IMR-90 (cell line): Measurements from ENCODE around the gene SUGCT. TPM values are rescaled to one million over a fixed set of nuclear protein-coding genes. Genes with fewer than 3 reads are reported as not detected.

Experiments
- ATAC-seq: fragments of 200-7000 bp; cut with Tn5 transposase; 2 replicates; pipeline ENCODE4 v1.9.1; 2020; ENCODE audit warnings: low read depth, mild to moderate bottlenecking, moderate library complexity
- BruUV-seq: library from RNA; stranded (reverse); fragments of 400-500 nt; replicated peaks from 2 replicates; lab custom pipeline; 2021; lab: Mats Ljungman, UMichigan
- CTCF ChIA-PET: fragments of 300-600 bp; formaldehyde crosslinking; extraction: SDS; loops from one replicate; lab custom pipeline; 2021; ENCODE audit warnings: antibody characterized with exemption; lab: Yijun Ruan, JAX
- POLR2A ChIA-PET: fragments of 300-600 bp; sonication (Branson Sonifier 250); formaldehyde crosslinking; loops from one replicate; lab custom pipeline; 2022; ENCODE audit warnings: antibody characterized with exemption; ENCODE audit not compliant: unreplicated experiment; lab: Charles Lee
- DNase-seq: peaks from one replicate; pipeline ENCODE4 v3.0.0; 2013
- H2AFZ ChIP-seq: replicated peaks from 2 replicates; pipeline ENCODE3; 2013; ENCODE audit warnings: low read length, mild to moderate bottlenecking; ENCODE audit not compliant: poor library complexity
- H2AK5ac ChIP-seq: 2 replicates; pipeline ENCODE4 v1.6.1; 2013; ENCODE audit warnings: low read depth, low read length, inconsistent platforms
- H2AK9ac ChIP-seq: replicated peaks from 2 replicates; pipeline ENCODE3; 2013; ENCODE audit warnings: mild to moderate bottlenecking, low read depth, low read length, moderate library complexity; ENCODE audit not compliant: poor library complexity
- H2BK120ac ChIP-seq: 2 replicates; pipeline ENCODE4 v1.6.1; 2013; ENCODE audit warnings: low read depth, low read length, inconsistent platforms
- H2BK15ac ChIP-seq: 3 replicates; pipeline ENCODE4 v1.6.1; 2013; ENCODE audit warnings: low read depth, low read length, inconsistent platforms
- H2BK20ac ChIP-seq: 2 replicates; pipeline ENCODE4 v1.6.1; 2013; ENCODE audit warnings: low read depth, mild to moderate bottlenecking, inconsistent platforms, low read length, moderate library complexity
- H2BK5ac ChIP-seq: 2 replicates; pipeline ENCODE4 v1.6.1; 2013; ENCODE audit warnings: mild to moderate bottlenecking, low read depth, low read length, inconsistent platforms; ENCODE audit not compliant: poor library complexity, severe bottlenecking
- H3K14ac ChIP-seq: replicated peaks from 2 replicates; pipeline ENCODE4 v1.6.1; 2013; ENCODE audit warnings: low read depth, low read length, inconsistent platforms
- H3K18ac ChIP-seq: 2 replicates; pipeline ENCODE4 v1.6.1; 2013; ENCODE audit warnings: low read depth, low read length, control low read depth
- H3K23ac ChIP-seq: 2 replicates; pipeline ENCODE4 v1.6.1; 2013; ENCODE audit warnings: low read depth, low read length, inconsistent platforms
- H3K27ac ChIP-seq: 2 replicates; pipeline ENCODE4 v1.5.1; 2013; ENCODE audit warnings: mild to moderate bottlenecking, control low read depth, low read length; ENCODE audit not compliant: insufficient read depth
- H3K27me3 ChIP-seq: 2 replicates; pipeline ENCODE4 v1.6.1; 2013; ENCODE audit warnings: low read length; ENCODE audit not compliant: control insufficient read depth, insufficient read depth
- H3K36me3 ChIP-seq: 2 replicates; pipeline ENCODE4 v1.6.1; 2013; ENCODE audit warnings: low read length, mixed read lengths; ENCODE audit not compliant: control insufficient read depth, insufficient read depth
- H3K4ac ChIP-seq: 2 replicates; pipeline ENCODE4 v1.6.1; 2013; ENCODE audit warnings: low read depth, low read length, inconsistent platforms
- H3K4me1 ChIP-seq: 2 replicates; pipeline ENCODE4 v1.6.1; 2013; ENCODE audit warnings: low read length, mixed read lengths; ENCODE audit not compliant: control insufficient read depth, insufficient read depth
- H3K4me2 ChIP-seq: 2 replicates; pipeline ENCODE4 v1.6.1; 2013; ENCODE audit warnings: low read depth, mild to moderate bottlenecking, control low read depth, low read length, moderate library complexity
- H3K4me3 ChIP-seq: 2 replicates; pipeline ENCODE4 v1.5.1; 2013; ENCODE audit warnings: low read depth, mild to moderate bottlenecking, control low read depth, low read length, moderate library complexity; ENCODE audit not compliant: insufficient read depth
- H3K56ac ChIP-seq: 2 replicates; pipeline ENCODE4 v1.6.1; 2013; ENCODE audit warnings: low read length, inconsistent platforms; ENCODE audit not compliant: insufficient read depth; ENCODE audit errors: extremely low read depth
- H3K79me1 ChIP-seq, 2 experiments: 2 replicates each; pipeline ENCODE4 v1.6.1; 2013; ENCODE audit warnings: low read length in 2 of 2, inconsistent platforms in 1 of 2, low read depth in 1 of 2
- H3K9ac ChIP-seq: 2 replicates; pipeline ENCODE4 v1.6.1; 2013; ENCODE audit warnings: low read depth, low read length, control low read depth
- H3K9me1 ChIP-seq: 2 replicates; pipeline ENCODE4 v1.6.1; 2013; ENCODE audit warnings: low read length, inconsistent platforms; ENCODE audit not compliant: insufficient read depth
- H3K9me3 ChIP-seq: 2 replicates; pipeline ENCODE4 v1.6.1; 2013; ENCODE audit warnings: low read length; ENCODE audit not compliant: control insufficient read depth, insufficient read depth
- H4K20me1 ChIP-seq: 2 replicates; pipeline ENCODE4 v1.6.1; 2013; ENCODE audit warnings: low read length, inconsistent platforms; ENCODE audit not compliant: insufficient read depth
- H4K5ac ChIP-seq: 2 replicates; pipeline ENCODE4 v1.6.1; 2013; ENCODE audit warnings: mild to moderate bottlenecking, low read depth, low read length, control low read depth
- H4K8ac ChIP-seq, 2 experiments: 2 replicates each; pipeline ENCODE4 v1.6.1; 2013; ENCODE audit warnings: low read depth in 2 of 2, low read length in 2 of 2, control low read depth in 1 of 2, inconsistent platforms in 1 of 2
- H4K91ac ChIP-seq: 2 replicates; pipeline ENCODE4 v1.6.1; 2013; ENCODE audit warnings: low read depth, low read length, inconsistent platforms; ENCODE audit not compliant: insufficient read depth
- CEBPB ChIP-seq: IDR thresholded peaks from 2 replicates; pipeline ENCODE4 v1.6.1; 2012; ENCODE audit warnings: low read depth, low read length, improper control_type of control experiment
- CHD1 ChIP-seq: IDR thresholded peaks from 2 replicates; pipeline ENCODE4 v1.6.1; 2012; ENCODE audit warnings: low read depth, low read length, improper control_type of control experiment
- CTCF ChIP-seq: conservative IDR thresholded peaks from 2 replicates; pipeline ENCODE4 v1.5.1; 2012; ENCODE audit warnings: mild to moderate bottlenecking, low read depth, low read length, improper control_type of control experiment
- FOS ChIP-seq: fragments of 150-350 bp; IDR thresholded peaks from 2 replicates; pipeline ENCODE4 v1.6.1; 2016; ENCODE audit warnings: low read depth, low read length
- MAFK ChIP-seq: IDR thresholded peaks from 2 replicates; pipeline ENCODE4 v1.6.1; 2012; ENCODE audit warnings: low read depth, low read length, improper control_type of control experiment
- MAZ ChIP-seq: IDR thresholded peaks from 2 replicates; pipeline ENCODE4 v1.6.1; 2012; ENCODE audit warnings: low read depth, mild to moderate bottlenecking, low read length, improper control_type of control experiment, moderate library complexity, borderline replicate concordance
- MXI1 ChIP-seq: IDR thresholded peaks from 2 replicates; pipeline ENCODE4 v1.6.1; 2012; ENCODE audit warnings: low read depth, mild to moderate bottlenecking, low read length, moderate library complexity, borderline replicate concordance
- NFE2L2 ChIP-seq: fragments of 150-350 bp; IDR thresholded peaks from 2 replicates; pipeline ENCODE4 v1.6.1; 2016; ENCODE audit warnings: low read depth, mild to moderate bottlenecking, low read length
- POLR2A ChIP-seq: IDR thresholded peaks from 2 replicates; pipeline ENCODE4 v1.6.1; 2012; ENCODE audit warnings: mild to moderate bottlenecking, low read depth, low read length
- RAD21 ChIP-seq: IDR thresholded peaks from 2 replicates; pipeline ENCODE4 v1.6.1; 2012; ENCODE audit warnings: low read length, improper control_type of control experiment
- RFX5 ChIP-seq: IDR thresholded peaks from 2 replicates; pipeline ENCODE4 v1.8.0; 2012; ENCODE audit warnings: low read depth, mild to moderate bottlenecking, low read length, moderate library complexity
- SMC3 ChIP-seq: fragments of 150-350 bp; IDR thresholded peaks from 2 replicates; pipeline ENCODE4 v1.6.1; 2016; ENCODE audit warnings: low read depth, mild to moderate bottlenecking, antibody characterized with exemption, low read length, moderate library complexity
- WGBS, 2 experiments: methylation state at CpG; one replicate each; pipeline versions ENCODE4 v1.1.5 to v1.1.7; 2013; ENCODE audit warnings: missing lambda C conversion rate in 2 of 2; ENCODE audit not compliant: insufficient read length in 1 of 2; ENCODE audit errors: extremely low coverage in 2 of 2; 5-methylcytosine and 5-hydroxymethylcytosine counted together
- dilution Hi-C: fragments of 300-500 bp; cut with HindIII; formaldehyde crosslinking; loops from one replicate; pipeline ENCODE4 v1.14.3; 2018; ENCODE audit warnings: low sequenced_read_pairs; ENCODE audit not compliant: unreplicated experiment
- in situ Hi-C: fragments of 300-500 bp; cut with MboI; formaldehyde crosslinking; loops from 3 replicates; pipeline ENCODE4 v1.14.3; 2019; ENCODE audit warnings: low sequenced_read_pairs, inconsistent platforms, mixed read lengths
- intact Hi-C: fragments of 100-400 bp; cut with micrococcal nuclease; formaldehyde crosslinking; loops from 2 replicates; pipeline ENCODE4 v1.10.0; 2022
- polyA plus RNA-seq, 3 experiments: library from polyadenylated mRNA; depleted of rRNA; stranded (reverse); fragments of >200 nt; gene quantifications; 2 replicates each; pipeline ENCODE4 v1.2.3, GENCODE V29; 2012; ENCODE audit warnings: low replicate concordance in 1 of 3
- total RNA-seq: library from RNA; depleted of rRNA; stranded (reverse); fragments of >200 nt; gene quantifications from 2 replicates; pipeline ENCODE4 v1.2.3, GENCODE V29; 2012
- TF ChIP-seq, protein P1 (sequence below): fragments of 150-350 bp; IDR thresholded peaks from 2 replicates; pipeline ENCODE4 v1.6.1; 2017; ENCODE audit warnings: mild to moderate bottlenecking, antibody characterized with exemption, low read length, low read depth
- TF ChIP-seq, protein P2 (sequence below): fragments of 150-350 bp; IDR thresholded peaks from 2 replicates; pipeline ENCODE4 v1.6.1; 2016; ENCODE audit warnings: low read depth, mild to moderate bottlenecking, low read length, moderate library complexity, borderline replicate concordance

The SUGCT gene
- total and polyA plus RNA-seq, 2 of the 4 experiments (the other 2 are of a cell fraction), result 5.9 to 8.3 TPM

DNA sequence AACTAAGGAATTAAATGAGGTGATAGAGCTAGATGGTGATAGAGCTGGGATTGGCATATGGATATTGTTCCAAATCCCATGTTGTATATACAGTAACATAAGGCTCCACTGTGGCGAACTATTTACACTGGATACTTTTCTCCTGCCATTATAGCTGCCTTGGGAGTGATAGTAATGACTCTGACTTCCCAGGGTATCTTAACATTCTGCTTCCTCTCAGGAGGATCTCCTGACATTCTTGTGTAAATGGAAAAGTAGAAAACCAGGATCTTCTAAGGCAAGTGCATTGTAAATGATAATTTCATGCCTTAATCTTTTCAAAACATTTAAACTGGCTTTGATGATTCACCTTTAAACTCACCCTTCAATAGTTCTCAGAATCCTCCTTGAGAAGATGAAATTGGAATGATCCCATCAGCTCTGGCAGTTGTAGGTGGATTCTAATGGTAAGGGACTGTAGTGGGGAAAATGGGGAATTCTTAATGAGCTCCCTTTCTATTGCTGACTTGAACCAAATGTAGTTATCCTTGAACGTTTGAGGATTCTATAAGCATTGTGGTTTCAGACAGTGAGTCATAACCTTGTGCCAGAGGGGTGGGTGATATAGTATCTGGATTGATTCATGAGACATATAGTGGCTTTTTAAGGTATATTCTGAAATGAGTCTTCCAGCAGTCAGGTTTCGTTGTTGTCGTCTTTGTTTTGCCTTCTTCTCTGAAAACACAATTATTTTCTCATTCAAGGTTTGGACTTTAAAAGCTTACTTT is 450.0 kb downstream of the SUGCT start:
- in situ Hi-C loops, result no loop called here
- DNase-seq (peak; percentile 80), ATAC-seq (peak; percentile 42; the same call in 1 of the 2 replicates)
- Histone ChIP-seq H3K27me3 (no peaks in the 10 kb centered on the region), H3K14ac (peak overlapping the region; percentile 20; the same call in 1 of the 2 replicates), H3K56ac (no peak overlapping the region; the same call in 1 of the 2 replicates), H4K8ac (no peak overlapping the region), H2BK15ac (peak overlapping the region; percentile 69; the same call in 1 of the 3 replicates), H3K79me1 (no peaks in the 10 kb centered on the region), H4K5ac (no peak overlapping the region; the same call in 1 of the 2 replicates), H2BK5ac (peak overlapping the region; percentile 34), H2AK9ac (no peak overlapping the region), H3K4me2 (peak overlapping the region; percentile 19; the same call in 1 of the 2 replicates), H4K91ac (no peak overlapping the region), H3K9ac (no peak overlapping the region), H2AK5ac (peak overlapping the region; percentile 54; the same call in 1 of the 2 replicates), H3K4ac (no peak overlapping the region), H2AFZ (no peak overlapping the region), H3K4me1 (peaks cover 4% of the 10 kb centered on the region; the same call in 1 of the 2 replicates), H2BK20ac (peak overlapping the region; percentile 64), H3K9me1 (no peaks in the 10 kb centered on the region), H3K27ac (no peak overlapping the region), H3K4me3 (no peak overlapping the region), H4K20me1 (no peaks in the 10 kb centered on the region; the same call in 1 of the 2 replicates), H3K18ac (peak overlapping the region; percentile 29; the same call in 1 of the 2 replicates), H3K9me3 (no peaks in the 10 kb centered on the region), H3K23ac (no peak overlapping the region), H2BK120ac (peak overlapping the region; percentile 8; the same call in 1 of the 2 replicates), H3K36me3 (no peaks in the 10 kb centered on the region)
- dilution Hi-C loops, result no loop called here
- WGBS, 2 experiments, result no CpG with 5 or more reads among the region's 4 CpGs
- intact Hi-C loops, result no loop called here
- ChIA-PET CTCF (no interaction called here), POLR2A (interaction anchor here (0.7 kb wide), 1 partner anchor 371 kb away, joined by 4 read pairs; no protein-coding TSS in a partner anchor)
- no TSS peak for BruUV-seq
- TF ChIP-seq CEBPB, result no peak
- TF ChIP-seq SMC3, result no peak
- no peak for TF ChIP-seq FOS
- no peak for TF ChIP-seq MAFK
- no peak for TF ChIP-seq RFX5
- TF ChIP-seq NFE2L2, result no peak
- no peak for TF ChIP-seq RAD21
- no peak for TF ChIP-seq CTCF
- TF ChIP-seq MXI1, result no peak
- no peak for TF ChIP-seq CHD1
- TF ChIP-seq MAZ, result no peak
- TF ChIP-seq, protein P1, sequence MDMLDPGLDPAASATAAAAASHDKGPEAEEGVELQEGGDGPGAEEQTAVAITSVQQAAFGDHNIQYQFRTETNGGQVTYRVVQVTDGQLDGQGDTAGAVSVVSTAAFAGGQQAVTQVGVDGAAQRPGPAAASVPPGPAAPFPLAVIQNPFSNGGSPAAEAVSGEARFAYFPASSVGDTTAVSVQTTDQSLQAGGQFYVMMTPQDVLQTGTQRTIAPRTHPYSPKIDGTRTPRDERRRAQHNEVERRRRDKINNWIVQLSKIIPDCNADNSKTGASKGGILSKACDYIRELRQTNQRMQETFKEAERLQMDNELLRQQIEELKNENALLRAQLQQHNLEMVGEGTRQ, result no peak
- no peak for TF ChIP-seq POLR2A
- TF ChIP-seq, protein P2, sequence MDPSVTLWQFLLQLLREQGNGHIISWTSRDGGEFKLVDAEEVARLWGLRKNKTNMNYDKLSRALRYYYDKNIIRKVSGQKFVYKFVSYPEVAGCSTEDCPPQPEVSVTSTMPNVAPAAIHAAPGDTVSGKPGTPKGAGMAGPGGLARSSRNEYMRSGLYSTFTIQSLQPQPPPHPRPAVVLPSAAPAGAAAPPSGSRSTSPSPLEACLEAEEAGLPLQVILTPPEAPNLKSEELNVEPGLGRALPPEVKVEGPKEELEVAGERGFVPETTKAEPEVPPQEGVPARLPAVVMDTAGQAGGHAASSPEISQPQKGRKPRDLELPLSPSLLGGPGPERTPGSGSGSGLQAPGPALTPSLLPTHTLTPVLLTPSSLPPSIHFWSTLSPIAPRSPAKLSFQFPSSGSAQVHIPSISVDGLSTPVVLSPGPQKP, result no peak
